A673 (cell line): ENCODE data around the gene PHF21B. TPM values are rescaled to one million over a fixed set of nuclear protein-coding genes. Genes with fewer than 3 reads are reported as not detected.
A peak's percentile ranks its signal among the peaks of the same experiment; 100 is the strongest.

Experiments used
- BruUV-seq: library from RNA; stranded (reverse); fragments of 400-500 nt; replicated peaks from 2 replicates; lab custom pipeline; 2021; lab: Mats Ljungman, UMichigan
- CTCF ChIA-PET: fragments of 300-600 bp; sonication (Branson Sonifier 250); formaldehyde crosslinking; loops from one replicate; lab custom pipeline; 2022; ENCODE audit warnings: antibody characterized with exemption; lab: Charles Lee
- POLR2A ChIA-PET: fragments of 300-600 bp; sonication (Branson Sonifier 250); formaldehyde crosslinking; loops from one replicate; lab custom pipeline; 2022; ENCODE audit warnings: antibody characterized with exemption; ENCODE audit not compliant: low non-redundant PET; lab: Charles Lee
- DNase-seq: peaks from one replicate; pipeline ENCODE4 v3.0.0-alpha.2; 2015; ENCODE audit warnings: low spot score
- H3K27ac ChIP-seq: fragments of 200-600 bp; sonication (generic); 2 replicates; pipeline ENCODE4 v1.5.1; 2016; ENCODE audit warnings: mixed run types, low read depth, mild to moderate bottlenecking, mixed read lengths, antibody characterized with exemption, low read length; ENCODE audit not compliant: poor library complexity, severe bottlenecking
- H3K27me3 ChIP-seq: fragments of 200-600 bp; sonication (generic); replicated peaks from 2 replicates; pipeline ENCODE4 v1.6.1; 2017; ENCODE audit warnings: mixed run types, low read depth, mild to moderate bottlenecking, mixed read lengths, antibody characterized with exemption, low read length; ENCODE audit not compliant: insufficient read depth, poor library complexity
- H3K36me3 ChIP-seq: fragments of 200-600 bp; sonication (generic); 2 replicates; pipeline ENCODE4 v1.6.1; 2016; ENCODE audit warnings: mixed run types, mild to moderate bottlenecking, mixed read lengths, antibody characterized with exemption, low read length; ENCODE audit not compliant: insufficient read depth, poor library complexity, severe bottlenecking
- H3K4me1 ChIP-seq: fragments of 200-600 bp; sonication (generic); 2 replicates; pipeline ENCODE4 v1.6.1; 2017; ENCODE audit warnings: mixed run types, mild to moderate bottlenecking, mixed read lengths, antibody characterized with exemption, low read length; ENCODE audit not compliant: insufficient read depth, poor library complexity, severe bottlenecking
- H3K4me3 ChIP-seq: fragments of 200-600 bp; sonication (generic); 2 replicates; pipeline ENCODE4 v1.5.1; 2016; ENCODE audit warnings: low read depth, mixed run types, mild to moderate bottlenecking, mixed read lengths, low read length; ENCODE audit not compliant: poor library complexity, severe bottlenecking
- H3K9me3 ChIP-seq: fragments of 200-600 bp; sonication (generic); 2 replicates; pipeline ENCODE4 v1.6.1; 2016; ENCODE audit warnings: mixed run types, low read depth, mild to moderate bottlenecking, mixed read lengths, antibody characterized with exemption, low read length; ENCODE audit not compliant: poor library complexity, severe bottlenecking
- EZH2 ChIP-seq: fragments of 200-600 bp; sonication (generic); IDR thresholded peaks from 2 replicates; pipeline ENCODE4 v1.6.1; 2017; ENCODE audit warnings: borderline replicate concordance, low read depth, mild to moderate bottlenecking, mixed read lengths, antibody characterized with exemption, low read length; ENCODE audit not compliant: poor library complexity, severe bottlenecking
- intact Hi-C: fragments of 100-400 bp; cut with micrococcal nuclease; formaldehyde crosslinking; loops from one replicate; pipeline ENCODE4 v1.10.0; 2022; ENCODE audit not compliant: unreplicated experiment
- total RNA-seq: library from RNA; stranded (reverse); gene quantifications from 2 replicates; pipeline ENCODE4 v1.2.3, GENCODE V29; 2021
- TF ChIP-seq, protein P1 (sequence below): fragments of 300-800, 200-600 bp; sonication (generic); conservative IDR thresholded peaks from 2 replicates; pipeline ENCODE4 v1.5.1; 2017; ENCODE audit warnings: low read depth, mild to moderate bottlenecking, antibody characterized with exemption, low read length, moderate library complexity, mixed read lengths

PHF21B gene
- total RNA-seq, 1 experiment from 2014 or later, result 13.2 TPM

- Histone ChIP-seq H3K27ac (peak overlapping the region; percentile 11), H3K36me3 (peaks cover 8% of the 10 kb centered on the region), H3K4me3 (no peak overlapping the region), H3K9me3 (no peaks in the 10 kb centered on the region), H3K4me1 (no peaks in the 10 kb centered on the region), H3K27me3 (no peaks in the 10 kb centered on the region)
- no TSS peak for BruUV-seq
- intact Hi-C loops, result no loop called here
- TF ChIP-seq, protein P1, sequence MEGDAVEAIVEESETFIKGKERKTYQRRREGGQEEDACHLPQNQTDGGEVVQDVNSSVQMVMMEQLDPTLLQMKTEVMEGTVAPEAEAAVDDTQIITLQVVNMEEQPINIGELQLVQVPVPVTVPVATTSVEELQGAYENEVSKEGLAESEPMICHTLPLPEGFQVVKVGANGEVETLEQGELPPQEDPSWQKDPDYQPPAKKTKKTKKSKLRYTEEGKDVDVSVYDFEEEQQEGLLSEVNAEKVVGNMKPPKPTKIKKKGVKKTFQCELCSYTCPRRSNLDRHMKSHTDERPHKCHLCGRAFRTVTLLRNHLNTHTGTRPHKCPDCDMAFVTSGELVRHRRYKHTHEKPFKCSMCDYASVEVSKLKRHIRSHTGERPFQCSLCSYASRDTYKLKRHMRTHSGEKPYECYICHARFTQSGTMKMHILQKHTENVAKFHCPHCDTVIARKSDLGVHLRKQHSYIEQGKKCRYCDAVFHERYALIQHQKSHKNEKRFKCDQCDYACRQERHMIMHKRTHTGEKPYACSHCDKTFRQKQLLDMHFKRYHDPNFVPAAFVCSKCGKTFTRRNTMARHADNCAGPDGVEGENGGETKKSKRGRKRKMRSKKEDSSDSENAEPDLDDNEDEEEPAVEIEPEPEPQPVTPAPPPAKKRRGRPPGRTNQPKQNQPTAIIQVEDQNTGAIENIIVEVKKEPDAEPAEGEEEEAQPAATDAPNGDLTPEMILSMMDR, result no peak
- TF ChIP-seq EZH2, result no peak
- ChIA-PET POLR2A (no interaction called here), CTCF (no interaction called here)
- no peak for DNase-seq
Observed at GRCh38 chr22:45000330-45000729, 9.5 kb downstream of the PHF21B start.

GRCh38 chr22:44999687-45000086, 10.1 kb downstream of the PHF21B start:
- CTCF ChIA-PET, result no interaction called here
- peaks cover 8% of the 10 kb centered on the region for H3K36me3 ChIP-seq
- intact Hi-C loops, result no loop called here
- no peaks in the 10 kb centered on the region for H3K27me3 ChIP-seq
- TF ChIP-seq EZH2, result no peak
- TF ChIP-seq, protein P1, result no peak
- BruUV-seq, result no TSS peak
- peak; percentile 10 for DNase-seq
- H3K4me1 ChIP-seq, result no peaks in the 10 kb centered on the region
- H3K4me3 ChIP-seq, result no peak overlapping the region
- peak overlapping the region; percentile 11 for H3K27ac ChIP-seq
- POLR2A ChIA-PET, result no interaction called here
- H3K9me3 ChIP-seq, result no peaks in the 10 kb centered on the region

- no peak for TF ChIP-seq EZH2
- TF ChIP-seq, protein P1, result no peak
- no peak overlapping the region for H3K27ac ChIP-seq
- H3K4me3 ChIP-seq, result no peak overlapping the region
- intact Hi-C loops, result no loop called here
- H3K4me1 ChIP-seq, result no peaks in the 10 kb centered on the region
- DNase-seq, result no peak
- ChIA-PET CTCF (no interaction called here), POLR2A (no interaction called here)
- peaks cover 8% of the 10 kb centered on the region for H3K36me3 ChIP-seq
- no TSS peak for BruUV-seq
- H3K27me3 ChIP-seq, result no peaks in the 10 kb centered on the region
- H3K9me3 ChIP-seq, result no peaks in the 10 kb centered on the region
Observed at GRCh38 chr22:44999231-44999630, 10.6 kb downstream of the PHF21B start.
